ENCODE results near the gene CD34.

DNA sequence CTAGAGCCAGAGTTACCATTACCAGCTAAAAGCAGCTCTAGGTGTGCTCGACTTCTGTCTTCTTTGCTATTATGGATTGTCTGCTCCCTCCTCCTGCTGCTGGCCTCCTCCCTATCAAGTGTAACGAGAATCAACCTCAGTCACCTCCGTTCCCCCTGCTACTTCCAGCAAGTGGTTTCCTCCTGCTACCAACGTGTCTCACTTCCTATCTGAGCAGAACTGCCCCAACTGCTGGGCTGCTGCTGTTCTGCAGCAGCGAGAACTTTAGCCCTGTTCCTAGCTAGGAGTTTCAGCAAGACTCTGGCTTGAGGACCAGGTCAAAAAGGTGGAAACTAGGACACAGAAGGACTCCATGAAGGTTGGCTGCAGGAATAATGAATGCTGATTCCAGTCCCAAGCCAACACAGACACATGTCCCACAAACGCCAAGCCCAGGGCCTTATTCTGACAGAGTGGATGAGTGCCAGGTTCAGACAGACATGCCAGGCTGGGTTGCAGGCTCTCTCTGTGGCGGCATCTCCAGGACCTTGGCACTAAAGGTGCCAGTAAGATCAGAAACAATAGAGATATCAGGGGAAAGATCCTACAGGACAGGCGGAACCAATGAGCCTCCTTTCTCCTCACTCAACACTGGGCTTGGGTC is 46.9 kb downstream of the CD34 start:
- TF ChIP-seq POLR2A (IDR thresholded peaks at IDR 0.05; ENCODE audit: extremely low read depth, insufficient read length): peak; percentile 54
- TF ChIP-seq, protein P1, sequence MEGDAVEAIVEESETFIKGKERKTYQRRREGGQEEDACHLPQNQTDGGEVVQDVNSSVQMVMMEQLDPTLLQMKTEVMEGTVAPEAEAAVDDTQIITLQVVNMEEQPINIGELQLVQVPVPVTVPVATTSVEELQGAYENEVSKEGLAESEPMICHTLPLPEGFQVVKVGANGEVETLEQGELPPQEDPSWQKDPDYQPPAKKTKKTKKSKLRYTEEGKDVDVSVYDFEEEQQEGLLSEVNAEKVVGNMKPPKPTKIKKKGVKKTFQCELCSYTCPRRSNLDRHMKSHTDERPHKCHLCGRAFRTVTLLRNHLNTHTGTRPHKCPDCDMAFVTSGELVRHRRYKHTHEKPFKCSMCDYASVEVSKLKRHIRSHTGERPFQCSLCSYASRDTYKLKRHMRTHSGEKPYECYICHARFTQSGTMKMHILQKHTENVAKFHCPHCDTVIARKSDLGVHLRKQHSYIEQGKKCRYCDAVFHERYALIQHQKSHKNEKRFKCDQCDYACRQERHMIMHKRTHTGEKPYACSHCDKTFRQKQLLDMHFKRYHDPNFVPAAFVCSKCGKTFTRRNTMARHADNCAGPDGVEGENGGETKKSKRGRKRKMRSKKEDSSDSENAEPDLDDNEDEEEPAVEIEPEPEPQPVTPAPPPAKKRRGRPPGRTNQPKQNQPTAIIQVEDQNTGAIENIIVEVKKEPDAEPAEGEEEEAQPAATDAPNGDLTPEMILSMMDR (IDR thresholded peaks at IDR 0.05; ENCODE audit: low read depth, low read length): peak; percentile 8

Data from NB4 (cell line).